SJSA1 (cell line): ENCODE measurements around the gene SLC19A3. TPM values are rescaled to one million over a fixed set of nuclear protein-coding genes. Genes with fewer than 3 reads are reported as not detected.

Source experiments
- DNase-seq, 2 experiments: peaks; one replicate each; pipeline ENCODE4 v3.0.0-alpha.2; 2015 to 2020; ENCODE audit warnings: low spot score in 2 of 2, low read depth in 1 of 2
- H3K27ac ChIP-seq: fragments of 250-450 bp; sonication (Bioruptor Pico); 2 replicates; pipeline ENCODE4 v1.5.1; 2020; ENCODE audit warnings: mild to moderate bottlenecking, moderate library complexity
- H3K27me3 ChIP-seq: fragments of 250-450 bp; sonication (Bioruptor Pico); replicated peaks from 2 replicates; pipeline ENCODE4 v1.5.1; 2020; ENCODE audit warnings: mild to moderate bottlenecking, moderate library complexity
- H3K36me3 ChIP-seq: fragments of 250-450 bp; sonication (Bioruptor Pico); 2 replicates; pipeline ENCODE4 v1.5.1; 2020; ENCODE audit warnings: mild to moderate bottlenecking
- H3K4me1 ChIP-seq: fragments of 250-450 bp; sonication (Bioruptor Pico); replicated peaks from 2 replicates; pipeline ENCODE4 v1.6.1; 2021; ENCODE audit warnings: mild to moderate bottlenecking
- H3K4me3 ChIP-seq: fragments of 250-450 bp; sonication (Bioruptor Pico); 2 replicates; pipeline ENCODE4 v1.5.1; 2020; ENCODE audit warnings: mild to moderate bottlenecking
- H3K9me3 ChIP-seq: fragments of 250-450 bp; sonication (Bioruptor Pico); replicated peaks from 2 replicates; pipeline ENCODE4 v1.5.1; 2020; ENCODE audit warnings: mild to moderate bottlenecking
- total RNA-seq: library from RNA; depleted of rRNA; stranded (reverse); fragments of >200 nt; shearing (Covaris generic); gene quantifications from 2 replicates; pipeline ENCODE4 v1.2.3, GENCODE V29; 2014; rRNA removed

The SLC19A3 gene
- total RNA-seq, 1 experiment from 2014 or later = not detected

- Histone ChIP-seq H3K4me3 (no peak overlapping the region), H3K27me3 (no peaks in the 10 kb centered on the region), H3K27ac (no peak overlapping the region), H3K36me3 (no peaks in the 10 kb centered on the region), H3K4me1 (no peaks in the 10 kb centered on the region), H3K9me3 (no peaks in the 10 kb centered on the region)
- DNase-seq = no peak
These were observed 75.2 kb downstream of the SLC19A3 start for GRCh38 chr2:227642656-227643055.

GRCh38 chr2:227634201-227634600 is 83.6 kb downstream of the SLC19A3 start:
- Histone ChIP-seq H3K27ac (no peak overlapping the region), H3K9me3 (no peaks in the 10 kb centered on the region), H3K27me3 (0 out of 2 replicates have a peak, but pooled peaks cover 3% of the 10 kb centered on the region), H3K36me3 (no peaks in the 10 kb centered on the region), H3K4me1 (no peaks in the 10 kb centered on the region), H3K4me3 (no peak overlapping the region)
- no peak for DNase-seq

Other genes starting within 250 kb of the SLC19A3 start
- gene AGFG1, start 245.9 kb downstream of the SLC19A3 start, total RNA-seq = 40.2 and 122 TPM in 2 replicates
- not detected in 2 replicates for gene SCYGR2, start 119.1 kb downstream of the SLC19A3 start, total RNA-seq
- not detected in 2 replicates for gene SCYGR3, start 103.2 kb downstream of the SLC19A3 start, total RNA-seq
- not detected in 2 replicates for gene SCYGR4, start 100.5 kb downstream of the SLC19A3 start, total RNA-seq
- gene SCYGR5, start 51.2 kb downstream of the SLC19A3 start, total RNA-seq = not detected in 2 replicates
- gene SCYGR6, start 6.7 kb upstream of the SLC19A3 start, total RNA-seq = not detected in 2 replicates
- not detected in 2 replicates for gene SCYGR7, start 10.3 kb upstream of the SLC19A3 start, total RNA-seq
- not detected in 2 replicates for gene SCYGR8, start 27.9 kb upstream of the SLC19A3 start, total RNA-seq
- gene CCL20, start 95.8 kb upstream of the SLC19A3 start, total RNA-seq = not detected in 2 replicates
- gene DAW1, start 153.6 kb upstream of the SLC19A3 start, total RNA-seq = 0.16 TPM in 2 replicates